NCI-H146 (cell line): ENCODE measurements around the gene AAMP.

Experiments
- DNase-seq: peaks from one replicate; lab custom pipeline; 2025; lab: John Stamatoyannopoulos, UW

The AAMP gene

GRCh38 chr2:218221000-218221399, 48.9 kb downstream of the AAMP start:
- DNase-seq: no peak

- DNase-seq: no peak
Observed at GRCh38 chr2:218219934-218220333, 50.0 kb downstream of the AAMP start.

- no peak for DNase-seq
Observed at GRCh38 chr2:218218268-218219185, 51.4 kb downstream of the AAMP start.

GRCh38 chr2:218217360-218218267, 52.3 kb downstream of the AAMP start:
- DNase-seq: peak; percentile 36

- DNase-seq: peak; percentile 88
Observed at GRCh38 chr2:218216674-218217359, 53.1 kb downstream of the AAMP start, which contains the start of gene ARPC2. Gene ARPC2 (plus strand): TSS chr2:218217189. CDS start chr2:218217471, 282 bp downstream.

GRCh38 chr2:218216336-218216673, 53.6 kb downstream of the AAMP start:
- DNase-seq: peak; percentile 24
